HCT116 (cell line): ENCODE data around the gene INO80.

ENCODE experiments used
- CEBPB ChIP-seq: IDR thresholded peaks from 2 replicates; pipeline ENCODE4 v1.6.1; 2012; ENCODE audit warnings: low read depth
- CTCF ChIP-seq, 3 experiments: fragments of 200-600 bp in 1 of 3; sonication (generic) in 1 of 3; IDR thresholded peaks in 2 of 3; conservative IDR thresholded peaks in 1 of 3; 2 replicates each; pipeline ENCODE4 v1.5.1; 2012 to 2017; ENCODE audit warnings: low read depth in 2 of 3, low read length in 2 of 3, antibody characterized with exemption in 1 of 3, borderline replicate concordance in 1 of 3, control low read depth in 1 of 3, mild to moderate bottlenecking in 1 of 3, mixed read lengths in 1 of 3, mixed run types in 1 of 3, moderate library complexity in 1 of 3; ENCODE audit not compliant: insufficient read depth in 1 of 3
- ELF1 ChIP-seq: IDR thresholded peaks from 2 replicates; pipeline ENCODE4 v1.6.1; 2012; ENCODE audit warnings: low read depth, borderline replicate concordance
- EZH2 ChIP-seq: fragments of 200-600 bp; sonication (generic); IDR thresholded peaks from 2 replicates; pipeline ENCODE4 v1.6.1; 2017; ENCODE audit warnings: antibody characterized with exemption, mixed run types
- JUND ChIP-seq: IDR thresholded peaks from 2 replicates; pipeline ENCODE4 v1.6.1; 2012
- POLR2A ChIP-seq: IDR thresholded peaks from 2 replicates; pipeline ENCODE4 v1.7.0; 2011; ENCODE audit warnings: borderline replicate concordance; ENCODE audit not compliant: insufficient read depth, insufficient read length; ENCODE audit errors: extremely low read depth
- RAD21 ChIP-seq: IDR thresholded peaks from 2 replicates; pipeline ENCODE4 v1.6.1; 2012; ENCODE audit warnings: low read depth, mild to moderate bottlenecking
- REST ChIP-seq: IDR thresholded peaks from 2 replicates; pipeline ENCODE4 v1.6.1; 2012; ENCODE audit warnings: low read depth
- SIN3A ChIP-seq: IDR thresholded peaks from 2 replicates; pipeline ENCODE4 v1.6.1; 2012; ENCODE audit warnings: low read depth
- SP1 ChIP-seq: IDR thresholded peaks from 2 replicates; pipeline ENCODE4 v1.6.1; 2012; ENCODE audit warnings: low read depth
- SRF ChIP-seq: IDR thresholded peaks from 2 replicates; pipeline ENCODE4 v1.6.1; 2012; ENCODE audit warnings: low read depth
- YY1 ChIP-seq: IDR thresholded peaks from 2 replicates; pipeline ENCODE4 v1.6.1; 2011; ENCODE audit warnings: low read length, low read depth, moderate library complexity, mild to moderate bottlenecking; ENCODE audit not compliant: insufficient replicate concordance; ENCODE audit errors: extremely low read depth
- ZNF274 ChIP-seq: fragments of 200-500 bp; sonication (Bioruptor generic); IDR thresholded peaks from 2 replicates; pipeline ENCODE4 v1.6.1; 2014; ENCODE audit warnings: mild to moderate bottlenecking, low read depth, low read length, inconsistent platforms
- TF ChIP-seq, protein P1 (sequence below): IDR thresholded peaks from 2 replicates; pipeline ENCODE4 v1.6.1; 2012

- TF ChIP-seq SIN3A (no peak), SRF (no peak), POLR2A (no peak), CTCF (IDR thresholded peaks at IDR 0.05 in 2 of 3, conservative IDR thresholded peaks at IDR 0.05 in 1 of 3; ENCODE audit: borderline replicate concordance in 1 of 3, insufficient read depth in 1 of 3, low read depth in 2 of 3, low read length in 2 of 3) (no peak), EZH2 (no peak), YY1 (no peak), ELF1 (no peak), JUND (no peak), SP1 (no peak), REST (no peak), ZNF274 (no peak), RAD21 (no peak), CEBPB (no peak)
- TF ChIP-seq, protein P1, sequence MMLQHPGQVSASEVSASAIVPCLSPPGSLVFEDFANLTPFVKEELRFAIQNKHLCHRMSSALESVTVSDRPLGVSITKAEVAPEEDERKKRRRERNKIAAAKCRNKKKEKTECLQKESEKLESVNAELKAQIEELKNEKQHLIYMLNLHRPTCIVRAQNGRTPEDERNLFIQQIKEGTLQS, result no peak
These were observed 6.8 kb upstream of the INO80 start for GRCh38 chr15:41122849-41123248.
